Neural crest cell (in vitro differentiated cells): ENCODE results near the gene ACAN. TPM values are rescaled to one million over a fixed set of nuclear protein-coding genes. Genes with fewer than 3 reads are reported as not detected.

ENCODE experiments used
- DNase-seq: peaks from one replicate; pipeline ENCODE4 v3.0.0; 2021; ENCODE audit warnings: low read depth, mixed read lengths, low spot score
- H3K27ac Mint-ChIP-seq: one replicate; pipeline ENCODE4 v1.8.0; 2021; ENCODE audit warnings: mild to moderate bottlenecking, mixed read lengths; ENCODE audit not compliant: unreplicated experiment
- H3K27me3 Mint-ChIP-seq: 2 replicates; pipeline ENCODE4 v1.8.0; 2021; ENCODE audit warnings: low read depth, mild to moderate bottlenecking, mixed read lengths
- H3K36me3 Mint-ChIP-seq: 2 replicates; pipeline ENCODE4 v1.8.0; 2021; ENCODE audit warnings: low read depth, mild to moderate bottlenecking, mixed read lengths
- H3K4me1 Mint-ChIP-seq: 2 replicates; pipeline ENCODE4 v1.8.0; 2021; ENCODE audit warnings: mixed read lengths
- H3K4me3 Mint-ChIP-seq: one replicate; pipeline ENCODE4 v1.8.0; 2021; ENCODE audit warnings: mild to moderate bottlenecking, mixed read lengths
- H3K9me3 Mint-ChIP-seq: 2 replicates; pipeline ENCODE4 v1.8.0; 2021; ENCODE audit warnings: mixed read lengths
- CTCF ChIP-seq: fragments of 200-600 bp; sonication (generic); conservative IDR thresholded peaks from 2 replicates; pipeline ENCODE4 v1.5.0; 2021; ENCODE audit warnings: antibody characterized with exemption, mild to moderate bottlenecking
- long read RNA-seq: library from polyadenylated mRNA; unstranded; transcript quantifications from one replicate; pipeline ENCODE4 v2.0.0, GENCODE V29; 2020
- total RNA-seq: library from RNA; stranded (reverse); gene quantifications from 2 replicates; pipeline ENCODE4 v1.2.1, GENCODE V29; 2021

Gene ACAN
- 0.30 and 0.54 TPM in 2 replicates for total RNA-seq
- long read RNA-seq: 0 reads

DNA sequence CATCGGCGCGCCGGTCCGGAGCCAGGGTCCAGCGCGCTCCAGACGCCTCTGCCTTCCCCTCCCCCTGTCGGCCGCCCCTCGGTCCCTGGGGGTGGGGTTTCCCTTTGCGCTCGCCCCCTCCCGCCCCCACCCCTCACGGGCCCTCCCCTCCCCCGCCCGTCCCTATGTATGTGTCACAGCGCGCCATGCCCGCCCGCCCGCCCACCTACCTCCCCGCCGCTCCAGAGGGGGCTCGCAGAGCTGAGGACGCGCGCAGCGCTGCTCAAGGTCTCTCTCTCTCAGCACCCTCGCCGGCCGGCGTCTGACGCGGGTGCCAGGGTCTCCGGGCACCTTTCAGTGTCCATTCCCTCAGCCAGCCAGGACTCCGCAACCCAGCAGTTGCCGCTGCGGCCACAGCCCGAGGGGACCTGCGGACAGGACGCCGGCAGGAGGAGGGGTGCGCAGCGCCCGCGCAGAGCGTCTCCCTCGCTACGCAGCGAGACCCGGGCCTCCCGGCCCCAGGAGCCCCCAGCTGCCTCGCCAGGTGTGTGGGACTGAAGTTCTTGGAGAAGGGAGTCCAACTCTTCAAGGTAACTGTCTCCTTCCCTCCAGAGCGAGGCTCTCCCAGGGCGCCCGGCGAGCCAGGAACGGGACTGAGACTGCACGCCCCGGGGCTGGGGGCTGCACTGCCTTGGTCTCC is at the start of gene ACAN:
TSS of gene ACAN (plus strand) at position 196 of the 679 bp plus-strand sequence. CDS start 32,771 bp downstream, outside the sequence.
- Mint-ChIP-seq H3K36me3 (no peaks in the 10 kb centered on the region), H3K4me1 (peaks cover 5% of the 10 kb centered on the region), H3K9me3 (no peaks in the 10 kb centered on the region), H3K27ac (no peak within 1 kb of the TSS), H3K27me3 (peaks cover 79% of the 10 kb centered on the region), H3K4me3 (peak within 1 kb of the TSS; percentile 98)
- DNase-seq: peak; percentile 20
- no peak for TF ChIP-seq CTCF

- DNase-seq: no peak
- Mint-ChIP-seq H3K9me3 (peaks cover 4% of the 10 kb centered on the region), H3K27me3 (peaks cover 17% of the 10 kb centered on the region), H3K4me1 (no peaks in the 10 kb centered on the region), H3K27ac (no peak overlapping the region), H3K4me3 (no peak overlapping the region), H3K36me3 (peaks cover 4% of the 10 kb centered on the region)
- no peak for TF ChIP-seq CTCF
Measured at GRCh38 chr15:88756521-88756920, 46.7 kb upstream of the ACAN start.

GRCh38 chr15:88756921-88757320 is 46.3 kb upstream of the ACAN start:
- no peak overlapping the region for H3K27ac Mint-ChIP-seq
- H3K9me3 Mint-ChIP-seq: peaks cover 4% of the 10 kb centered on the region
- H3K36me3 Mint-ChIP-seq: peaks cover 4% of the 10 kb centered on the region
- H3K4me1 Mint-ChIP-seq: no peaks in the 10 kb centered on the region
- no peak for TF ChIP-seq CTCF
- H3K27me3 Mint-ChIP-seq: peaks cover 17% of the 10 kb centered on the region
- no peak for DNase-seq
- no peak overlapping the region for H3K4me3 Mint-ChIP-seq

GRCh38 chr15:88759872-88760271 is 43.4 kb upstream of the ACAN start:
- peaks cover 4% of the 10 kb centered on the region for H3K9me3 Mint-ChIP-seq
- TF ChIP-seq CTCF: no peak
- H3K4me1 Mint-ChIP-seq: no peaks in the 10 kb centered on the region
- peaks cover 8% of the 10 kb centered on the region for H3K27me3 Mint-ChIP-seq
- no peak for DNase-seq
- peaks cover 4% of the 10 kb centered on the region for H3K36me3 Mint-ChIP-seq
- no peak overlapping the region for H3K27ac Mint-ChIP-seq
- no peak overlapping the region for H3K4me3 Mint-ChIP-seq

GRCh38 chr15:88764448-88764847 is 38.8 kb upstream of the ACAN start:
- peaks cover 4% of the 10 kb centered on the region for H3K9me3 Mint-ChIP-seq
- H3K27me3 Mint-ChIP-seq: peaks cover 16% of the 10 kb centered on the region
- no peak for TF ChIP-seq CTCF
- H3K4me3 Mint-ChIP-seq: no peak overlapping the region
- peaks cover 4% of the 10 kb centered on the region for H3K36me3 Mint-ChIP-seq
- DNase-seq: no peak
- H3K4me1 Mint-ChIP-seq: peaks cover 1% of the 10 kb centered on the region
- H3K27ac Mint-ChIP-seq: no peak overlapping the region
